Spleen (tissue), 11 donors: ENCODE measurements around the gene TRPV4. TPM values are rescaled to one million over a fixed set of nuclear protein-coding genes. Genes with fewer than 3 reads are reported as not detected.

Experiments
- DNase-seq: peaks from one replicate; pipeline ENCODE4 v3.0.0-alpha.2; 2020
- H3K27ac ChIP-seq, 8 donors: fragments of 200-600 bp; sonication (generic) in 7 of 8; 1 replicate in 4 of 8; 2 replicates in 4 of 8; pipeline versions ENCODE4 v1.5.0 to v1.8.0; 2016 to 2021; ENCODE audit warnings: inconsistent platforms in 4 of 8, mild to moderate bottlenecking in 4 of 8, moderate library complexity in 1 of 8
- H3K27me3 ChIP-seq, 7 donors: fragments of 200-600 bp; sonication (generic) in 6 of 7; replicated peaks in 1 of 7; 1 replicate in 4 of 7; 2 replicates in 3 of 7; pipeline versions ENCODE4 v1.5.0 to v1.8.0; 2016 to 2021; ENCODE audit warnings: inconsistent platforms in 3 of 7, mild to moderate bottlenecking in 1 of 7
- H3K36me3 ChIP-seq, 6 donors: fragments of 200-600 bp; sonication (generic) in 5 of 6; 1 replicate in 4 of 6; 2 replicates in 2 of 6; pipeline versions ENCODE4 v1.5.0 to v1.8.0; 2016 to 2021; ENCODE audit warnings: inconsistent platforms in 2 of 6
- H3K4me1 ChIP-seq, 6 donors: fragments of 200-600 bp; sonication (generic) in 5 of 6; 1 replicate in 3 of 6; 2 replicates in 3 of 6; pipeline versions ENCODE4 v1.5.0 to v1.8.0; 2016 to 2021; ENCODE audit warnings: inconsistent platforms in 3 of 6
- H3K4me3 ChIP-seq, 8 donors: fragments of 200-600 bp; sonication (generic) in 7 of 8; 1 replicate in 4 of 8; 2 replicates in 4 of 8; pipeline versions ENCODE4 v1.5.0 to v1.8.0; 2016 to 2021; ENCODE audit warnings: inconsistent platforms in 4 of 8, mild to moderate bottlenecking in 4 of 8, moderate library complexity in 2 of 8
- H3K9me3 ChIP-seq, 8 donors: fragments of 200-600 bp; sonication (generic) in 7 of 8; 1 replicate in 4 of 8; 2 replicates in 4 of 8; pipeline versions ENCODE4 v1.5.0 to v1.8.0; 2016 to 2021; ENCODE audit warnings: inconsistent platforms in 4 of 8
- POLR2A ChIP-seq, 3 donors: fragments of 450-650 bp; IDR thresholded peaks; one replicate each; pipeline ENCODE4 v1.5.1; 2017; ENCODE audit warnings: antibody characterized with exemption in 3 of 3, mild to moderate bottlenecking in 1 of 3
- POLR2AphosphoS5 ChIP-seq, 3 donors: sonication (generic); formaldehyde crosslinking; IDR thresholded peaks; one replicate each; pipeline ENCODE4 v1.5.1; 2017; ENCODE audit warnings: antibody characterized with exemption in 3 of 3
- WGBS, 5 donors: extraction: QIAGEN DNeasy Blood & Tissue Kit in 3 of 5; methylation state at CpG; one replicate each; pipeline versions ENCODE4 v1.1.5 to v1.1.7; 2013 to 2018; 5-methylcytosine and 5-hydroxymethylcytosine counted together
- intact Hi-C: fragments of 100-400 bp; cut with DNase I; formaldehyde crosslinking; loops from one replicate; pipeline ENCODE4 v1.15.0; 2023; ENCODE audit warnings: low total_unique reads
- polyA plus RNA-seq, 3 donors: library from polyadenylated mRNA; stranded (reverse); fragments of 200-250 nt; gene quantifications; one replicate each; pipeline ENCODE4 v1.2.1, GENCODE V29; 2013
- total RNA-seq, 7 donors: library from RNA; depleted of rRNA in 3 of 7; stranded (reverse); fragments of >200 nt in 3 of 7; fragmentation: NEBNext Ultra II Directional in 4 of 7; extraction: Animal tissue kit (Norgen Biotek cat#: 25700) in 4 of 7; gene quantifications; one replicate each; pipeline versions ENCODE4 v1.1.0 to v1.2.1, GENCODE V29; 2016 to 2021
- TF ChIP-seq, protein P1 (sequence below), 11 experiments: fragments of 200-600 bp in 7 of 11; fragments of 450-650 bp in 4 of 11; sonication (generic) in 4 of 11; IDR thresholded peaks in 8 of 11; conservative IDR thresholded peaks in 3 of 11; 1 replicate in 7 of 11; 2 replicates in 4 of 11; pipeline versions ENCODE4 v1.4.0 to v1.8.0; 2016 to 2021; ENCODE audit warnings: antibody characterized with exemption in 11 of 11, inconsistent platforms in 4 of 11, mild to moderate bottlenecking in 1 of 11
- donor health status: healthy with polysubstance abuse.
- donor health status: DM: no; HTN: no; CAD: no; lungs with moderate emphysema.
- donor health status: DM: no; HTN: no; CAD: no.
- donor health status: Bipolar disorder and iron deficiency.
- donor health status: healthy.
- donor health status: DM: no; HTN: no; CAD: no.
- donor health status: DM: yes; HTN: yes; CAD: no.

The TRPV4 gene
- total and polyA plus RNA-seq, 10 donors = 0.49 to 8.0 (median 4.4) TPM

DNA sequence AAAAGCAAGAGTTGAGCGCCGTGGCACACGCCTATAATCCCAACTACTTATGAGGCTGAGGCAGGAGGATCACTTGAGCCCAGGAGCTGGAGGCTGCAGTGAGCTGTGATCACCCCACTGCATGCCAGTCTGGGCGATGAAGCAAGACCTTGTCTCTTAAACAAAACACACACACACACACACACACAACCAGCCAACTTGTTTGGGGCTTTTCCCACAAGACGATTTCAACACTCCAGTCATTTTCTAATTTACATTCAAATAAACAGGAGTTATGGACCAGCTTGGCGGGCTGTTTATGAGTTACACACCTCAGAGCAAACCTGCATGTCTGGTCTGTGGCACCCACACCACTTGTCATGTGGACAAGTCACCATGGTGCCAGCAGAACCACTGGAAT is 40.5 kb upstream of the TRPV4 start:
- Histone ChIP-seq H3K4me1 (peaks cover 14 to 97% (median 44%) of the 10 kb centered on the region in 6 donors), H3K9me3 (no peaks in the 10 kb centered on the region), H3K36me3 (peaks cover 0 to 25% (median 0%) of the 10 kb centered on the region in 6 donors), H3K27me3 (no peaks in the 10 kb centered on the region), H3K27ac (no peak overlapping the region), H3K4me3 (no peak overlapping the region)
- 85 to 96% (median 90%) methylated on average over 6 of the region's 6 CpGs for WGBS, 5 donors
- TF ChIP-seq POLR2A (IDR thresholded peaks at IDR 0.05) (no peak), POLR2AphosphoS5 (IDR thresholded peaks at IDR 0.05) (no peak)
- TF ChIP-seq, protein P1, sequence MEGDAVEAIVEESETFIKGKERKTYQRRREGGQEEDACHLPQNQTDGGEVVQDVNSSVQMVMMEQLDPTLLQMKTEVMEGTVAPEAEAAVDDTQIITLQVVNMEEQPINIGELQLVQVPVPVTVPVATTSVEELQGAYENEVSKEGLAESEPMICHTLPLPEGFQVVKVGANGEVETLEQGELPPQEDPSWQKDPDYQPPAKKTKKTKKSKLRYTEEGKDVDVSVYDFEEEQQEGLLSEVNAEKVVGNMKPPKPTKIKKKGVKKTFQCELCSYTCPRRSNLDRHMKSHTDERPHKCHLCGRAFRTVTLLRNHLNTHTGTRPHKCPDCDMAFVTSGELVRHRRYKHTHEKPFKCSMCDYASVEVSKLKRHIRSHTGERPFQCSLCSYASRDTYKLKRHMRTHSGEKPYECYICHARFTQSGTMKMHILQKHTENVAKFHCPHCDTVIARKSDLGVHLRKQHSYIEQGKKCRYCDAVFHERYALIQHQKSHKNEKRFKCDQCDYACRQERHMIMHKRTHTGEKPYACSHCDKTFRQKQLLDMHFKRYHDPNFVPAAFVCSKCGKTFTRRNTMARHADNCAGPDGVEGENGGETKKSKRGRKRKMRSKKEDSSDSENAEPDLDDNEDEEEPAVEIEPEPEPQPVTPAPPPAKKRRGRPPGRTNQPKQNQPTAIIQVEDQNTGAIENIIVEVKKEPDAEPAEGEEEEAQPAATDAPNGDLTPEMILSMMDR (IDR thresholded peaks at IDR 0.05 in 8 of 11, conservative IDR thresholded peaks at IDR 0.05 in 3 of 11) = no peak
- no peak for DNase-seq
- intact Hi-C loops = no loop called here

DNA sequence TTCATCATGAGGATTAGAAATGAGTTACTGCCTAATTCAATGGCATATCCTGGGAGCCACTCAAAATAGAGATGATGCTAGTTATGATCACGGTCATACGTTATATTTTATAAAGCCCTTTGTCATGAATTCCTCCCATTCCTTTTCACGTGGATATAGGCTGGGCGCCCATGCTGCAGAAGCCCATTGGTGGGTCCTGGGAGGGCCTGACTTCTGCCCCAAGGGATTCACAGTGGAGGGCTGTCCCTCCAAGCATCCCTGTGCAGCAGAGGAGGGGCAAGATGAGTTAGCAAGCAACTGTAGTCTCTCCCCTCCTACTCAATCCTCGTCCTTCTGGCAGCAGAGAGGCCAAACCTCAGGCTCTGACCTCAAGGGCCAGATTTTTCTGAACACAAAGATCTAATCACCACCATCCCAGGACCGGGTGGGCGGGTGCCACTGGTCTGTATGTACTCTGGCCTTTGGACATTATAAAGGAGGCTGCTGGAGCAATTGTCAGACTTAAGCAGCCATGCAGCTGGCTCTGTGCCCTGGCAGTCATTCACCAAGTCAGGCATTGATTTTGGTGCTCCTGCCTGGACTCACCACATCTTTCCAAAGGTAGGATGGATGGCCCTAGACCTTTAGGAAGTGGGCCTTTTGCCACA is 38.6 kb upstream of the TRPV4 start:
- TF ChIP-seq POLR2AphosphoS5 (IDR thresholded peaks at IDR 0.05) = no peak
- TF ChIP-seq POLR2A (IDR thresholded peaks at IDR 0.05) = no peak
- TF ChIP-seq, protein P1 (IDR thresholded peaks at IDR 0.05 in 8 of 11, conservative IDR thresholded peaks at IDR 0.05 in 3 of 11) = no peak
- Histone ChIP-seq H3K27ac (peak overlapping the region in 3 of 8 donors; percentile 2 to 11 (median 5)), H3K9me3 (no peaks in the 10 kb centered on the region), H3K4me1 (peaks cover 10 to 96% (median 32%) of the 10 kb centered on the region in 6 donors), H3K27me3 (no peaks in the 10 kb centered on the region), H3K4me3 (no peak overlapping the region), H3K36me3 (peaks cover 0 to 22% (median 0%) of the 10 kb centered on the region in 6 donors)
- 81 to 92% (median 88%) methylated on average over 6 to 7 of the region's 7 CpGs for whole genome bisulfite sequencing, 5 donors
- intact Hi-C loops = no loop called here
- DNase-seq = no peak

DNA sequence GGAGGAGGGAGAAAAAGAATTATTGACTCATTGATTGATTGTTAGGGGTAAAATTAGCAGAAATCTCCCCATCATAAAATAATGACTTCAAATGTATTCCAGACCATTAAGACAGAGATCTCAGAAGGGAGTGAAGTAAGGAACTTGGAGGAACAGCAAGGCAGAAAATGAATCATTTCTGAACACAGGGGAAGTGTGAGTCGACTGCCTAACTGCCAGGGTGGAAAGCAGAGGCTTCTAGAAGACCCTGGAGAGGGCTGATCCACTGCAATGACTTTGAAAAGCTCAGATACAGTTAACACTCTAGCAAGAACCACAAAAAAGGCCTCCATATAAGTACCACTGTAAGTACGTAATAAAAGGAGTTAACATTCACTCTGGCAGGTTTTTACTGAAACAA is 37.5 kb upstream of the TRPV4 start:
- intact Hi-C loops = no loop called here
- no peak overlapping the region for H3K27ac ChIP-seq
- TF ChIP-seq POLR2A (IDR thresholded peaks at IDR 0.05) (no peak), POLR2AphosphoS5 (IDR thresholded peaks at IDR 0.05) (no peak)
- TF ChIP-seq, protein P1 (IDR thresholded peaks at IDR 0.05 in 8 of 11, conservative IDR thresholded peaks at IDR 0.05 in 3 of 11) = no peak
- no peaks in the 10 kb centered on the region for H3K27me3 ChIP-seq
- peaks cover 0 to 22% (median 0%) of the 10 kb centered on the region in 6 donors for H3K36me3 ChIP-seq
- WGBS, 5 donors = 56 to 65% (median 57%) methylated on average over 2 of the region's 2 CpGs
- H3K9me3 ChIP-seq = no peaks in the 10 kb centered on the region
- H3K4me1 ChIP-seq = peaks cover 0 to 85% (median 22%) of the 10 kb centered on the region in 6 donors
- no peak for DNase-seq
- H3K4me3 ChIP-seq = no peak overlapping the region

DNA sequence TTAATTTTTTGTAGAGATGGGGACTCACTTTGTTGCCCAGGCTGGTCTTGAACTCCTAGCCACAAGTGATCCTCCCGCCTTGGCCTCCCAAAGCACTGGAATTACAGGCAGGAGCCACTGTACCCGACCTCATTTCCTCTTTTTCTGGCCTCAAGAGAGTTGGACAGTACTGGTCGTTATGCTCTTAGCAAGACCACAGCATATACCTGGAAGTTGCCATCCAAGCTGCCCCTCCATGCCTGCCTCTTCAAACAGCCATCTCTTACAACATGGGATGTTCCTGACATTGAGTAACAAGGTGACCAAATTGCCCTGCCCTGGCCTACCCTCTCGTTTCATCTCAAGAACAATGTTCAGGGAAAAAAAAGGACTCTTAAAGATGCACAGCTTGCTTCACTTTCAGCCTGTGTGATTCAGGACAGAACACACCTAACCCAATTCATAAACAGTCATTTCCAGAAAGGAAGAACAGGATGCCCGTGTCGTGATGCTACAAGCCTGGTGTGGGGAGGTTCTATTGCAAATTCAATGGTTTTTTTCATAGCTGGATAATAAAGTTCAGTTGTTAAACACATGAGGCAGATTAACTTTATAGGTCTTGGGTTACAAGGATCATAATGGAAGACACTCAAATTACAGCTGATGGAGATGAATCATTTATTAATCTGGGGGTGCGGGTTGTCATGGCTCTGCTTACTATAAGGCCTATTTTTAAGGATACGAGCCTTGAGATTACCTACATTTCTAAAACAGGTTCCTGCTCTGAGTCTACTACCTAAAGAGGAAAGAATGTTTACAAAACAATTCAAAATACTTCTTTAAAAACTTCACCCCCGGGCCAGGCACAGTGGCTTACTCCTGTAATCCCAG is 35.2 kb upstream of the TRPV4 start:
- TF ChIP-seq POLR2AphosphoS5 (IDR thresholded peaks at IDR 0.05) (no peak), POLR2A (IDR thresholded peaks at IDR 0.05) (no peak)
- TF ChIP-seq, protein P1 (IDR thresholded peaks at IDR 0.05 in 8 of 11, conservative IDR thresholded peaks at IDR 0.05 in 3 of 11) = no peak
- no peak overlapping the region for H3K4me3 ChIP-seq

More for the DNA sequence above, 35.2 kb upstream of the TRPV4 start:
- H3K36me3 ChIP-seq = peaks cover 0 to 22% (median 0%) of the 10 kb centered on the region in 6 donors
- DNase-seq = no peak
- intact Hi-C loops = no loop called here
- H3K4me1 ChIP-seq = peaks cover 11 to 86% (median 35%) of the 10 kb centered on the region in 6 donors
- no peaks in the 10 kb centered on the region for H3K27me3 ChIP-seq
- no peak overlapping the region for H3K27ac ChIP-seq
- 54 to 76% (median 64%) methylated on average over 9 of the region's 9 CpGs for WGBS, 5 donors
- H3K9me3 ChIP-seq = no peaks in the 10 kb centered on the region
